SK-N-MC (cell line): Measurements from ENCODE around the gene PTPRG.

ENCODE experiments used
- EZH2 ChIP-seq: fragments of 200-600 bp; sonication (generic); IDR thresholded peaks from one replicate; pipeline ENCODE4 v1.6.1; 2017; ENCODE audit warnings: antibody characterized with exemption
- FOXP2 ChIP-seq: optimal IDR thresholded peaks from 2 replicates; pipeline ENCODE3; 2011; ENCODE audit warnings: mild to moderate bottlenecking, moderate library complexity; ENCODE audit not compliant: insufficient read depth; ENCODE audit errors: extremely low read length, control extremely low read depth
- POLR2AphosphoS5 ChIP-seq: IDR thresholded peaks from 2 replicates; pipeline ENCODE4 v1.6.1; 2012; ENCODE audit warnings: mild to moderate bottlenecking, low read depth, low read length, borderline replicate concordance

GRCh38 chr3:62248734-62249483, 687.5 kb downstream of the PTPRG start:
- no peak for TF ChIP-seq POLR2AphosphoS5
- TF ChIP-seq EZH2 = no peak
- TF ChIP-seq FOXP2 = no peak
